Epithelial cell of prostate (primary cell): ENCODE results near the gene SLC25A51.
"Not testable (repeated sequence)": the region's sequence is repeated elsewhere in the genome, so short reads cannot be mapped to it uniquely, and the experiment has no call there.

ENCODE experiments used
- DNase-seq: peaks from one replicate; pipeline ENCODE4 v3.0.0-alpha.2; 2011; ENCODE audit warnings: low read depth, low spot score
- H3K27ac ChIP-seq: fragments of 450-650 bp; 2 replicates; pipeline ENCODE4 v1.5.1; 2017; ENCODE audit warnings: mild to moderate bottlenecking

The SLC25A51 gene

GRCh38 chr9:37921546-37922300 lies 17.8 kb upstream of the SLC25A51 start:
- DNase-seq: no peak
- peak overlapping the region; percentile 49 for H3K27ac ChIP-seq

GRCh38 chr9:37921168-37921510 lies 17.2 kb upstream of the SLC25A51 start:
- peak overlapping the region; percentile 49 for H3K27ac ChIP-seq
- DNase-seq: no peak

- H3K27ac ChIP-seq: no peak overlapping the region
- no peak for DNase-seq
These were observed 16.7 kb upstream of the SLC25A51 start for GRCh38 chr9:37920471-37921167.

- no peak for DNase-seq
- H3K27ac ChIP-seq: no peak overlapping the region
These were observed 16.0 kb upstream of the SLC25A51 start for GRCh38 chr9:37919956-37920335.

GRCh38 chr9:37919246-37919955 lies 15.5 kb upstream of the SLC25A51 start:
- no peak overlapping the region for H3K27ac ChIP-seq
- DNase-seq: no peak

DNA sequence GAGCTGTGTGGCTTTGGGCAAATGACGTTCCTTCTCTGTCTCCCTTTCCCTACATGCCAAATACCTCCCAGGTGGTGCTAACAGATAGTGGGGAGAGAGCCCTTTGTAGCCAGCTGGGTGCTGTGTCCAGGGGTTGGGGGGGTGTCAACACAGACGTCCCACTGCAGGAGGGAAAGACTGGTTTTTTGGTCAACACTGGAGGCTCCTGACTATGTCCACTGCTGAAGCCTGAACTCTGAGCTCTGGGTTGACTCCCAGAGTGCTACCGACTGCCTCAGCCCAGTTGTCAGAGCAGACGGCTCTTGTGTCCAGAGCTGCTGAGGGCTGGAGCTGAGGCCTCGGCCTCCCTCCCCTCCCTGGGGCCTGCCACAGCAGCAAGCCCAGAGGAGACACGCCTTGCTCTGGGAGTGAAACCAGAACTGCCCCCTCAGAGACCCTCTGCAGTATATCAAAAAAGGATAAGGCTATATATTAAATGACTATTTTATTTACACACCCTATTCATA lies 14.8 kb upstream of the SLC25A51 start:
- no peak overlapping the region for H3K27ac ChIP-seq
- no peak for DNase-seq

- no peak for DNase-seq
- H3K27ac ChIP-seq: no peak overlapping the region
These were observed 14.1 kb upstream of the SLC25A51 start for GRCh38 chr9:37917801-37918664.

GRCh38 chr9:37917313-37917731 lies 13.4 kb upstream of the SLC25A51 start:
- DNase-seq: no peak
- no peak overlapping the region for H3K27ac ChIP-seq

- no peak overlapping the region for H3K27ac ChIP-seq
- no peak for DNase-seq
These were observed 12.8 kb upstream of the SLC25A51 start for GRCh38 chr9:37916471-37917312.

- no peak overlapping the region for H3K27ac ChIP-seq
- DNase-seq: no peak
These were observed 12.1 kb upstream of the SLC25A51 start for GRCh38 chr9:37915911-37916470.

DNA sequence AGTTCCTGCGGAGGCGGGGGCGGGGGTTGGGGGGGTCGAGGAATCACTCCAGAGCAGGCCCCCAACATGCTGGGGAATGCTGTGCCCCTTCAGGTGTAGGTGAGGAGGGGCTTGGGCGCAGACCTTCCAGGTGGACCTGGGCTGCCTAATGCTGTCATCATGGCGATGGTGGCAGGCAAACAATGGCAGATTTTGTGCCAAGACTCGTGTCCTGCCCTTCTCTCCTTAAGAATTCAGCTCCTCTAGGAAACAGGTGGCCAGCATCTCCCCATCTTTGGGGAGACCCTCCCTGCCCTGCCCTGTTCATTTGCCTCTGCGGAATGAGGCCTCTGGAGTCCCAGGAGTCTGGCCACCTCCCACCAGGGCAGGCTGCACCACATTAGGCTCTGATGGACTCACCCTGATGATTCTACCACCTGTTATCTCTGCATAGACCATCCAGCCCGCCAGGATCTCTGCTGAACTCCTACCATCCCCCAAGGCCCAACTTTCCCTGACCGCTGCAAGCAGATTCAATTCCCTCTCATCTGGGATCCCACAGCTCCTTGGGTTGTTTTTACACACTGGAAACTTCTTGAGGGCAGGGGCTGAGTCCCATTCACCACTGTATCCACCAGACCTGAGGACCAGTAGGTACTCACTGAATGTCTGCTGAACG lies 10.9 kb upstream of the SLC25A51 start:
- no peak for DNase-seq
- no peak overlapping the region for H3K27ac ChIP-seq

DNA sequence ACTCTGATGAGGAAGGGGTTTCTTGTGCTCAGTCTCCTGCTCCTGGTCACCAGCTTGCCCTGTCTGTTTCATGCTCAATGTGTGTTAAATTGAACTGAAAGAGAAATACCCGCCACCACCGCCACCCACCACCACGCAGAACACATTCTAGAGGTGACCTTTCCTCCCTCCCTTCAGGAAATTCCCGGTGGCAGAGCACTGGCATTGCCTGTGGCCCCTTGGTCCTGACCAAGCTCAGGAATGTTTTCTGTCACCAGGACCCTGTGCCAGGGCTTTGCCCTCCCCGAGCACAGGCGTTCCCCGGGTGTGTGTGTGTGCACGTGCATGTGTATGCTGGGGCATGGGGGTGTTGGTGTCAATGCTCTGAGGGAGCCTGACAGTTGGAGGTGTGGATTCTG lies 10.2 kb upstream of the SLC25A51 start:
- no peak overlapping the region for H3K27ac ChIP-seq
- DNase-seq: no peak

DNA sequence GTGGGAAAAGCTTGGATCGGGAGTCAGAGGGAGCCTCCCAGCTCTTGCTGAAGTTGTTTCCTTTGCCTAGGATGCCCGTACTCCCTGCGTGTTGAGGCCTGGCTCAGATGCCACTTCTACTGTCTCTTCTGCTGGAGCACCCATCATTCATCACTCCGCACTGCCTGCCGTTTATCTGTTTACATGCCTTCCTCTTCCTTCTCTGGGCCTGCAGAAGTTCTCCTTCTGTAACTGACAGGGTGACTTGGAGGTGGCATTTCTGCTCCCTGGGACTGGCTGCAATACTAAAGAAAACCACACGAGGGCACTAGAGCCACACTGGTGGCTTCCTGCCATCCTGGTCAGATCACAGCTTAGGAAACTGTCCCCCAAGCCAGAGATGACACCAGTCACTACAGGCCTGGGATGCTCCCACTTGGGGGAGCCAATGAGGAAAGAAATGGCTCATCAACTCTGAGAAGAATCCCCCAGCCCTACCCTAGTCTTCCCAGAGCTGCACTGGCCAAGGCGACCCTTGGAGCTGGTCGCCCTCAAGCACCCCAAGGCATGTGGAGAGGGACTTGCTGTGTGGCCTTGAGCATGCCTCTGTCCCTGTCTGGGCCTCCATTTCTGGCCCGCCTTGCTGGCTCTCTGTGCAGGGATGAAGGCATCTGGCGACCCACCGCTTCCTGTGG lies 9.7 kb upstream of the SLC25A51 start:
- H3K27ac ChIP-seq: peak overlapping the region; percentile 22
- no peak for DNase-seq

DNA sequence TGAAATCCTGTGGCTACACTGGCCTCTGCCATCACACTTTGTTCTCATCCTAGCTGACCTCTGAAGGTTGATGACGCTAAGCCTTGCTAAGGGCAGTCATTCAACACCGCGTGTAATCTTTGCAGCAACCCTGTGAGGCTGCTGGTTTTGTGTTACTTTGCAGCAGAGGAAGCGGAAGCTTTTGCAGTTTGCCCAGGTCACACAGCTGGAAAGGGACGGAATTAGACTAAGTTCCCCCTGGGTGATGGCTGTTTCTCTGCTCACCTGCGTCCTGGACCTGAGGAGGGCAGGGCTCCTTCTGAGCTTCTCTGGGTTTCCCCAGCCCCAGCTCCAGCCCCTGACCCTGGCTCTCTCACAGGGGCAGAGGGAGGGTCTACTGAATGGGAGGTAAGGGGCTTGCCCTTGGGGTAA lies 7.3 kb upstream of the SLC25A51 start:
- DNase-seq: no peak
- H3K27ac ChIP-seq: no peak overlapping the region

GRCh38 chr9:37910271-37910670 lies 6.3 kb upstream of the SLC25A51 start:
- H3K27ac ChIP-seq: no peak overlapping the region
- DNase-seq: no peak

DNA sequence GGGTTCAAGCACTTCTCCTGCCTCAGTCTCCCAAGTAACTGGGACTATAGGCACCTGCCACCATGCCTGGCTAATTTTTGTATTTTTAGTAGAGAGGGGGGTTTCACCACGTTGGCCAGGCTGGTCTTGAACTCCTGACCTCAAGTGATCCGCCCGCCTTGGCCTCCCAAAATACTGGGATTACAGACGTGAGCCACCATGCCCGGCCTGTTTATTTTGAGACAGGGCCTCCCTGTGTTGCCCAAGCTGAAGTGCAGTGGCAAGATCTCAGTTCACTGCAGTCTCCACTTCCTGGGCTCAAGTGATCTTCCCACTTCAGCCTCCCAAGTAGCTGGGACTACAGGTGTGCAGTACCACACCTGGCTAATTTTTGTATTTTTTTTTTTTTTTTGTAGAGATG lies 5.9 kb upstream of the SLC25A51 start:
- H3K27ac ChIP-seq, DNase-seq: not testable (repeated sequence)

DNA sequence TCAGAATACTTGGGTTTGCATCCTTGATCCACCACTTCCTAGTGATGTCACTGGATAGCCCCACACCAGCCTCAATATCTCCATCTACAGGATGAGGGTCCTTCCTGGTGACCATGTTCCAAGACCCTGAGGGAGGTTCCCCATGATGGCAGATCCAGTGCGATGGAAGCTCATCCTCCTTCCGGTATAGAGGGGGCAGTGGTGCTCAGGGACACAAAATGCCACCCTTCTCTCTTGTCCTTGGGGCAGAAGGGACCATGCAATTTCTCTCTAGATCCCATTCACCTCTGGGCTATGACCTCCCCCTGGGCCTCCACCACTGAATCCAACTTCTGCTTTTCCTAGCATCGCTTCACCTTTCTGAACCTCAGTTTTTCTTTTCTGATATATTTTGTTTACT lies 5.4 kb upstream of the SLC25A51 start:
- no peak for DNase-seq
- H3K27ac ChIP-seq: peak overlapping the region; percentile 31

GRCh38 chr9:37908698-37909186 lies 4.8 kb upstream of the SLC25A51 start:
- no peak for DNase-seq

More at GRCh38 chr9:37908698-37909186, 4.8 kb upstream of the SLC25A51 start:
- H3K27ac ChIP-seq: peak overlapping the region; percentile 31
